ENCODE data around the gene SLC39A7.
A peak's percentile ranks its signal among the peaks of the same experiment; 100 is the strongest.

SLC39A7 gene

DNA sequence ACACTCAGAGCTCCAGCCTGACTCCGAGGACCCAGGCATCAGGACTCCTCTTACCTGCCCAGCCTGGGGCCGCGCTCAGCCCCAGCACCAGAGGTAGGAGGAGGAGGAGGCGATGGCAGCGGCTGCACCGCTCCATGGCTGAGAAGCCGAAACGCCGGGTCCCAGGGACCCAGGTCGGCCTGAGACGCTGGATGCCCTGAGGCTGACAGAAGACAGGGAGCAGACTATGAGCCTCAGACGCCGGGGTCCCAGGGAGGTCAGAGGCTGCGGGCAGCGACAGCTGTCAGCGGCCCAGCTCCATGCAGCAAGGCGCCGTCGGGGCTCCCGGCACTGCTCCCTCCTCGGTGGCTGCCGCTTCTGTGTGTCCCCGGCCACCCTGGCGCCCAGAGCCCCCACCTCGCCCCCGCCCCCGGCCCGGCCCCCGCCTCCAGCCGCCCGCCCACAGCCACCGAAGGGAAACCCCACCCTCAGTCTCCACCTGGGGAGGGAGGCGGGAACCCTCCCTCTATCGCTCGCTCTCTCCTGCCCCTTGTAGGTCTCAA, 8.5 kb upstream of the SLC39A7 start, which contains the start of gene COL11A2:
Gene COL11A2 (minus strand): TSS at position 363 of the 542 bp plus-strand sequence. CDS start 227 bp downstream, at position 136.
- no peak for DNase-seq

DNA sequence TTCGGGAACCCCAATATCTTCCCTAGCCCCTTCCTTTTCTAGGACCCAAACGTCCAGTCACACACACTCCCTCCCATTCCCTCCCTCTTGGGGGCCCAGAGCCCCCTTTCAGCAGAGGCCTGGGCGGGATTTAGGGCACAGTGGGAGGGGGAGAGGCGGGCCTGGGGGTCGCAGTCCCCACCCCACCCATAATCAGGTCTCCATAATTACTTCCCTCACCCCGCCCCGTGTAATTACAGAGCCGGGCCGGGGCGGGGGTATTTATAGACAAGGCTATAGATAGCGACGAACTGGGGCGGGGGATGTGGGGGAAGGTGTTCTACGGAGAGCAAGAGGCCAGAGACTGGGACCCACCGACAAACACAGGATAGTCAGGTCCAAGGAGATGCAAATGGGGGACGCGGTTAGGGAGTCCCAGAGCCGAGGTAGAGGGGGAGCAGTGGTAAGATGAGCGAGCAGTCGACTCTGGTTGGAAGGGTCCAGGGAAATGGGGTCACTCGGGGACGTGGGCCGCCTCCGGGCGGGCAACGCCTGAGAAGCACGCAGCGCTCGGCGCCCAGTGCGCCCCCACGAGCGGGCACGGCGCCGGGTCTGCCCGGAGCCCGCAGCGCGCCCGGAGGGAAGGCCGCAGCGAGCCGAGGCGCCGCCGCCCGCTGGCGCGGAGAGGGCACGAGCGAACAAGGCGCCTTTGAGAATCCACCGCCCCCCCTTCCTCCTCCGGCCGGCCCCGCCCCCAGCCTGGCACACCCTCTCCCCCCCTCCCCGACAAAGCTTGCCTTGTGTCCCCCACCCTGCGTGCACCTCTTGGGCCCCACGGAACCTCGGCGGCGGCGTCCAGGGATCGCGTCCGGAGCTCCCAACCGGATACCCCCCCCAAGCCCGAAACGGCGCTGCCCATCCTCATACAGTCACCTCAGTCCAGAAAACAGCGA, 7.7 kb upstream of the SLC39A7 start:
- DNase-seq = no peak

DNA sequence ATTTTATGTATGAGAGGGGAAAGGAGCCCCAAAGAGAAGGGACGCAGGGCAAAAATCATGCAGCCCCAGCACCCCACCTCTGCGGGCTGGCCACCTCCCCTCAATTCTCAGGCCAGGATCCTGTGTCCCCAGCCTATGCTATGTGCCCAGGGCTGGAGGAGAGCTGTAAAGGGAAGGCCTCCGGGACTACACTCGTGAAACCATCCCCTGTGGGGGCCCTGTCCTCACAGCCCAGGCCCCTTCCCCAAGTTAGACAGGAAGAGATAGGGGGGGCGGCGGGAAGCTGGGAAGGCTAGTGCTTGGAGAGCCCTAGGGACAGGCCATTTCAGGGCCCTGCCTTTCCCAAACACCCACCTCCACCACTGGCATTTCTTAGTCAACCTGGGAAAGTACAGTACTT, 7.0 kb upstream of the SLC39A7 start:
- DNase-seq = no peak

DNA sequence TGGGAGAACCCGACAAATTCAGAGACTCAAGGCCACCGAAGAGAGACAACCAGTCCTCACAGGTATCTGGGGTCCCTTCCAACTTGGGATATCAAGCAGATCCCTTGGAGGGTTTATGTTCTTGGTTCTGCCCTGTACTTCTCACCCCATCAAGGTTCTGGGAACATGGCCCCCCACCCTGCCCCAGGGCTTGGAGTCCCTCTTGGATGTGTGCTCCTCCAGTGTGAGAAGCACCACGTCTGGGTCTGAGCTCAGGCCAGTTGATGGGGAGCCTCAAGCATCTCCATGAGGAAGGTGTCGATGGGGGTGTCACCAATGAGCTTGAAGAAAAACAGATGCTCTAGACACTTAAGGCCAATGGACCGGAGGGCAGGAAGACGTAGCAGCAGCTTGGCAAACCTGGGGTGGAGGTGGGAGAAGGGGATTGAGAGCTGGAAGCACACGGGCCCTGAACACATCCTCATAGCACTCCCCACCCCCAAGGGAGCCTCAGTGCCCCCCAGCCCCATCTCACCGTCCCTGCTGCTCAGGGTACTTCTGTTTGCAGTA, 6.2 kb upstream of the SLC39A7 start:
- no peak for DNase-seq

DNA sequence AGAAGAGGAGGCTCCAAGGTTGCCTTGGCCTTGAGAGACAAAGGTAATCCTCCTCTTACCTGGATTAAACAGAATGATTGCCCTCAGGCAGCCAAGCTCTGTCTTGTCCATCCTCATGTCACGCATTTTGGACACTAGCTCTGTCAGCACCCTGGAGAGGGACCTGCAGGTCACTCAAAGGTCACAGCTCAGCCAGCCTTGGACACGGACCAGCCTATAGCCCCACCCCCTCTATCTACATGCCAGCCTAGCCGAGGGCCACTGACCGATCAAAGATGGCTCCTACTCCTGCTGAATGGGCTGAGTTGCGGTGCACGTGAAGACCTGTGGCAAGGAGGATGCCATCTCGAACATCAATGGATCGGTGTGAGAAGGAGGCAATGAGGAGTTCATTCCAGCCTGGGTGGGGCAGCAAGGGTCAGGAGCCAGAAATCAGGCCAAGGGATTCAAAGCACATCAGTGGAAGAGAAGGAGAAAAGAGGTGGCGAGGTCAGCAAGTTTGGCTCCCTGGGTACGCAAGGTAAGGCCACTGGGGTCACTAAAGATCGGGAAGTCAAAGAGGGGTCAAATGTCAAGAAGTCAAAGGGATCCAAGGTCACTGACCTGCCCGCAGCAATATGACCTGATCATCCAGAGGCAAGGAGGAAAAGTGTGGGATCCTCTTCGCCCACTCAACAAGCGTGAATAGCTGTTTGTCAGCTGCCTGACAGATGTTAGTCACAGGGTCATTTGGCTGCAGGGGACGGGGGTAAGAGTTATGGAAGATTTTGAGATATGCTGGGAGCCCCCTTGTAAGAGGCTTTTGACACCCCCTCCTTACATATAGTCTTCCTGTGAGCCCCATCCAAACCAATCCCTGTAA, 5.1 kb upstream of the SLC39A7 start:
- no peak for DNase-seq

DNA sequence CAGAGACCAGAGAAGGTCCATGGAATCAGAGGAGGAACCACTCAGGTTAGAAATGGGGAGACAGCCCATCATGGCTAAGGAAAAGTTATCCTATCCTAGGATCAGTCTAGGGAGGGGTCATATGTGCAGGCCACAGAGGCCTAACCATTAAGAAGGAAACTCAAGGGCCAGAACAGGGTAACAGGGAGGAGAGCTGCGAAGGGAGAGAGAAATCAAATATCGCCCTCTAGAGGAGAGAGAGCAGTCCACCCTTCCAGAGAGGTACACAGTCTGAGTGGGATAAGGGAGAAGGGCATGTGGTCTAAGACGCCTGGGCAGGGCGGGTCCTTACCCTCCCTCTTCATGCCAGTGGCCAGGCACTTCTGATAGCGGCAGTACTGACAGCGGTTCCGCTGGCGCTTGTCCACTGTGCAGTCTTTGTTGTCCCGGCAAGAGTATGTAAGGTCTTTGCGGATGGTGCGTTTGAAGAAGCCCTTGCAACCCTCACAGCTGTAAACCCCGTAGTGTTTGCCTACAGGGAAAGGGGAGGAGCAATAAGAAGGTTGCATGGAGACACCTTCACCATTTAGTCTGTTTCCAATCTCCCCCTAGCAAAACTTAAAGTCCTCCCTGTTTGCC, 3.1 kb upstream of the SLC39A7 start:
- peak; percentile 44 for DNase-seq

DNA sequence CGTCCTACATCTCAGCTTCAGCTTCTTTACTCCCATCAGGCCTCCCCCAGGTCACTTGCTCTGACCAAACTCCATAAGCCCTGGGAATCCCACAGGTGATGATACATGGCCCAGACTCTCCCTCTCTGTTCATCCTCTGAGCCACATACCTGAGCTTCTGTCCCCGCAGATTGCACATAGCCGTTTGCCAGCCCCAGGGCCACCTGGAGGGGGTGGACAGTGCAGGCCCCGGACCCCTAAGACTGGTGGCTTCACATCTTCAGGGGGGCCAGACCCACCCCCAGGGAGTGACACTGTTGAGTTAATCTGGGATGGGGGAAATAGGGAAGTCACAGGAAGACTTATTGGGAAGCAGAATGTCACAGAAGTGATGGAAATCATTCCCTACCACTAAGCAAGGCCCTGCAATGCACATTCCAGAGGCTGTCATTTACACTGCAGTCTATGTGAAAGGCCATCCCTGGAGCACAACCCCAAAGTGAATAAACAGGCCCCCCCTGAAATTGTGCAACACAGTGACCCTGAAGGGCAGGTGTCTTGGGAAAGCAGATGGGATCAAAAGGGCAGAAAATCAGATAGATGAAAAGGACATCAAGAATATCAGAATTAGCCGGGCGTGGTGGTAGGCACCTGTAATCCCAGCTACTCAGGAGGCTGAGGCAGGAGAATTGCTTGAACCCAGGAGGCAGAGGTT, 2.4 kb upstream of the SLC39A7 start:
- DNase-seq = no peak

DNA sequence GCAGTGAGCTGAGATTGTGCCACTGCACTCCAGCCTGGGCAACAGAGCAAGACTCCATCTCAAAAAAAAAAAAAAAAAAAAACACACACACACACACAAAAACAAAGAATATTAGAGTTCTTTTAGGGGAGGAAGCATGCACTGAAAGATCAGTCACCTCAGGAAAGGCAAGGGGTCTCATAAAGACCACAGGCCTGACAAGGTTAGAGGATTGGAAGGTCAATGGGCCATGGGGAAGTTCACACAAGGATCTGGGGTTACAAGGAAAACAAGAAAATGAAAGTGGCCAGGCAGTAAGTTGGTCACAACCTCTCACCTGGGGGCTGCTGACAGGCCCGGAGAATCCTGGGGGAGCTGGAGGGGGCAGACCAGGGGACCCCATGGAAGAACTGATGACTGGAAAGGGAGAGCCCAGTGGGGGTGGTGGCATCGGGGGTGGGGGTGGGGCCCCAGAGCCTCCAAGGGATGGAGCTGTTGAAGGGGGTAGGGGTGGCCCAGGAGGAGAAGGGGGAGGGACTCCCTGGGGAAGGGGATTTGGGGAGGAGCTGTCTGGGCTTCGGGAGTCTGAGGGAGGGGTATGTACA, 1.7 kb upstream of the SLC39A7 start:
- DNase-seq = no peak

DNA sequence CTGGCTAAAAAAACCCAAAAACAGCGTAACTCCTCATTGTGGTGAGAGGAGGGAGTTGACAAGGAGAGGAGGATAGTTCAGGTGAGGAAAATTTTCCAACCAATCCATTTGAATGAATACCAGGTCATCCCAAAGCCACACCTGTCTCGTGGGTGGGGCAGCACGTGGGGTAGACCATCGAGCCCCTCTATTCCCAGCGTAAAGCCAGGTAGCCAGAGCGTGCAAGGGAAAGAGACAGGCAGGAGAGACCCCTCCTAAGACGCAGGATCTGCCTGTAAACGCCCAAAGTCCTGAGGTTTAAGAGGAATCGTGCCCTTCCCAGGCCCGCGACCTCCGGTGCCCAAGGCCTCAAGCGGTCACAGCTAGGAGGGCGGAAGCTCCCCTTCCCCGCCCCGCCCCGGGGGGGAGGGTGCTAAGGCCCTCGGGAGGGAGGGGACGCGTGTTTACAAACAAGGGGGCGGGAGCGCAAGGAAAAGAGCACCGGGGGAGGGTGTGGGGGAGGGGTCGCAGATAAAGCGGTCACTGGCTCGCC, 914 bp upstream of the SLC39A7 start:
- DNase-seq = no peak

DNA sequence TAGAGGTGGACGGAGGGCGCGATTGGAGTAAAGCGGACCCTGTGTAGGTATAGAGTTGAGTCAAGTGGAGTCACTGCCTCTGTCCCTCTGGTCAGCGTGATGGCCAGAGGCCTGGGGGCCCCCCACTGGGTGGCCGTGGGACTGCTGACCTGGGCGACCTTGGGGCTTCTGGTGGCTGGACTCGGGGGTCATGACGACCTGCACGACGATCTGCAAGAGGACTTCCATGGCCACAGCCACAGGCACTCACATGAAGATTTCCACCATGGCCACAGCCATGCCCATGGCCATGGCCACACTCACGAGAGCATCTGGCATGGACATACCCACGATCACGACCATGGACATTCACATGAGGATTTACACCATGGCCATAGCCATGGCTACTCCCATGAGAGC, 479 bp downstream of the SLC39A7 start:
- no peak for DNase-seq

DNA sequence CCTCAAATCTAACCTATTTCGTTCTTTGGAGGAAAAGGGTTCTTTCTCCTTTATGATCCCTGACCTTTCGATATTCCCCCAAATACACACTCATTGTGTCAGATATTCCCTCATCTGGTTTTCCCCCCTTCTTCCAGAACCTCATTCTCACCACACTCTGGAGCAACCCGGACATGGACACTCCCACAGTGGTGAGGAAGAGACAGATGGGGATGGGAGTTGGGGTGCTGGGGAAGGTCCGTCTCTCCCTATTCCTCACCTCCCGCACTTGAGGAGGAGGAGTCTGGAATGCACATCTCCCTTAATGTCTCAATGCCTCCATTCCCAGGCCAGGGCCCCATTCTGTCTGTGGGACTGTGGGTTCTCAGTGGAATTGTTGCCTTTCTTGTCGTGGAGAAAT, 1.3 kb downstream of the SLC39A7 start:
- no peak for DNase-seq

DNA sequence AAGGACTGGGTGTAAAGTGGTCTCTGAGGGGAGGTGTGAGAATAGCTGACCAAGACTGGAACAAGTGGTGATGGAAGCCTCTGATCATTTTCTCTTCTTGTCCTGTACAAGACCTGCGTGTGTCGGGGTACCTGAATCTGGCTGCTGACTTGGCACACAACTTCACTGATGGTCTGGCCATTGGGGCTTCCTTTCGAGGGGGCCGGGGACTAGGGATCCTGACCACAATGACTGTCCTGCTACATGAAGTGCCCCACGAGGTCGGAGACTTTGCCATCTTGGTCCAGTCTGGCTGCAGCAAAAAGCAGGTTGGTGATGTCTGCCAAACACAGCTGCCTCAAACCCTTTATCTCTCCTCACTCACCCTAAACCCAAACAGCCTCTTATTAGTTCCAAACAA, 2.1 kb downstream of the SLC39A7 start:
- DNase-seq = no peak

DNA sequence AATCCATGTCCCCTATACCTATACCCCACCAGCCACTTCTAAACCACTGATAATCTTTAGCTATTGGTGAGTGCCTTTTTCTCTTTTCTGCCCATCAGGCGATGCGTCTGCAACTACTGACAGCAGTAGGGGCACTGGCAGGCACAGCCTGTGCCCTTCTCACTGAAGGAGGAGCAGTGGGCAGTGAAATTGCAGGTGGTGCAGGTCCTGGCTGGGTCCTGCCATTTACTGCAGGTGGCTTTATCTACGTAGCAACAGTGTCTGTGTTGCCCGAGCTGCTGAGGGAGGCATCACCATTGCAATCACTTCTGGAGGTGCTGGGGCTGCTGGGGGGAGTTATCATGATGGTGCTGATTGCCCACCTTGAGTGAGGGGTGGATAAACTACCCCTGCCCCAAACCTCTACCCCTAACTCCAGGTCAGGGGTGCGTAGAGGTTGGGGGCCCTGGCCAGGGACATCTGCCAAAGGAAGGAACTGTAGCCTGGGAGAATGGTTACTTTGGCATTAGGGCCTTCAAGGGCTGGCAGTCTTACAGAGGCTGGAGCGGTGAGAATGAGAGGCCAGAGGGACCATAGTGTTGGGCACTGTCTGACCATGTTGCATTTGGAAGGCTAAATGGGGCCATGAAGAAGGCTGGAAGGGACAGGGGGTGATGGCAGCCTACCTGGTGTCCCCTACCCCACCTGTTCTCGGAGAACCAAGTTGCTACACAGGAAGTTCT, 2.9 kb downstream of the SLC39A7 start:
- no peak for DNase-seq

DNA sequence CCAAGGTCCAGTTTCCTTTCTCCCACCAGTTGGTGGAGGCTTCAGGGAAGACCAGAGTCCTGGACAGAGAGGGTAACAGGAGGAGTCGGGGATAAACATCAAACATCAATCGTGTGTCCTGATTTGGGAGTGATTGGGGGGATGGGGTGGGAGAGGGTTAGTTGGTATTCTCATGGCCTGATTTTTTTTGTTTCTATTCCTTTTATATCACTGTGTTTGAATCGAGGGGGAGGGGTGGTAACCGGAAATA, 3.4 kb downstream of the SLC39A7 start:
- no peak for DNase-seq

DNA sequence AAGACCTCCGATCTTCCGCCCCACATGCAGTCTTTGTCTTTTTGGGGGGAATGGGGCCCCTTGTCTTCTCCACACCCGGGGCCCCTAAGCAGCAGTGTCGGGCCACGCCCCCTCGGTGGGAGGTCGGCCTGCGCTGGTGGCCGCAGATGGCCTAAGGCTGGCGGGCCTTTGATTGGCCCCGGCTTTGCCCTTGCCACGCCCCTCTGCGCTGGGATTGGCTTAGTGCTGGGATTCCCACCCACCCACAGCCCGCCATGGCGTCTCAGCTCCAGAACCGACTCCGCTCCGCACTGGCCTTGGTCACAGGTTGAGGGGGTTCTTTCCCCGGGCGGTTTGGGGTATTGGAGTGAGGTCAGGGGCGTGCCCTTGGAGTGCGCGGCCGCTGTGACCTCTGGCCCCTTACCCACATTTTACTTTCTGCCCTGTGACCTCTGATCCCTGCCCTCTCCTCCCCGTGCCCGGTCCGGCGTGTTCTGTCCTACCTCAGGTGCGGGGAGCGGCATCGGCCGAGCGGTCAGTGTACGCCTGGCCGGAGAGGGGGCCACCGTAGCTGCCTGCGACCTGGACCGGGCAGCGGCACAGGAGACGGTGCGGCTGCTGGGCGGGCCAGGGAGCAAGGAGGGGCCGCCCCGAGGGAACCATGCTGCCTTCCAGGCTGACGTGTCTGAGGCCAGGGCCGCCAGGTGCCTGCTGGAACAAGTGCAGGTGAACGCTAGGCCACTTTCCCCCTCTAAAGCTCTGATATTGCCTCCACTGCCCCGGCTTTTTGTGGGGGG, 3.9 kb downstream of the SLC39A7 start, which contains the start of gene HSD17B8:
Gene HSD17B8 (plus strand): TSS at position 241 of the 776 bp plus-strand sequence. CDS start 14 bp downstream, at position 255.
- peak; percentile 83 for DNase-seq

DNA sequence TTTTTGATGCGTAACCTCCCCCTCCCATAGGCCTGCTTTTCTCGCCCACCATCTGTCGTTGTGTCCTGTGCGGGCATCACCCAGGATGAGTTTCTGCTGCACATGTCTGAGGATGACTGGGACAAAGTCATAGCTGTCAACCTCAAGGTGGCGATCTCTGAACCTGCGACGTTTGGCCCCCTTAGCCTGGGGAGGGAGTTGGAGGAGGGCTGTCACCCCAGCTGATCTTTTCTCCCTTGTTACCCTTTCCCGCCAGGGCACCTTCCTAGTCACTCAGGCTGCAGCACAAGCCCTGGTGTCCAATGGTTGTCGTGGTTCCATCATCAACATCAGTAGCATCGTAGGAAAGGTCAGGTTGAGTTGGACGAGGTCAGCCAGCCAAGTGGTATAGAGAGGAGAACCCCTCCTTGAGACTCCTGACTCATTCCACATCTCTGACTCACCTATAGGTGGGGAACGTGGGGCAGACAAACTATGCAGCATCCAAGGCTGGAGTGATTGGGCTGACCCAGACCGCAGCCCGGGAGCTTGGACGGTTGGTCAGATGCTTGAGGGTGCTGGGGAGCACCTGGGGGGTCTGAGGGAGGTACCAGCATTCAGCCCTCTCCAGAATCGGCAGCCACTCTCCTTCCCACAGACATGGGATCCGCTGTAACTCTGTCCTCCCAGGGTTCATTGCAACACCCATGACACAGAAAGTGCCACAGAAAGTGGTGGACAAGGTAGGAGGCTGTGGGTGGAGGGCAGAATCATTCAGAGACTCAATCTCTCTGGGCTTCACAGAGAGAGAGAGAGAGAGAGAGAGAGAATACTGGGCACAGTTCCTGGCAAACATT, 4.7 kb downstream of the SLC39A7 start:
- no peak for DNase-seq

DNA sequence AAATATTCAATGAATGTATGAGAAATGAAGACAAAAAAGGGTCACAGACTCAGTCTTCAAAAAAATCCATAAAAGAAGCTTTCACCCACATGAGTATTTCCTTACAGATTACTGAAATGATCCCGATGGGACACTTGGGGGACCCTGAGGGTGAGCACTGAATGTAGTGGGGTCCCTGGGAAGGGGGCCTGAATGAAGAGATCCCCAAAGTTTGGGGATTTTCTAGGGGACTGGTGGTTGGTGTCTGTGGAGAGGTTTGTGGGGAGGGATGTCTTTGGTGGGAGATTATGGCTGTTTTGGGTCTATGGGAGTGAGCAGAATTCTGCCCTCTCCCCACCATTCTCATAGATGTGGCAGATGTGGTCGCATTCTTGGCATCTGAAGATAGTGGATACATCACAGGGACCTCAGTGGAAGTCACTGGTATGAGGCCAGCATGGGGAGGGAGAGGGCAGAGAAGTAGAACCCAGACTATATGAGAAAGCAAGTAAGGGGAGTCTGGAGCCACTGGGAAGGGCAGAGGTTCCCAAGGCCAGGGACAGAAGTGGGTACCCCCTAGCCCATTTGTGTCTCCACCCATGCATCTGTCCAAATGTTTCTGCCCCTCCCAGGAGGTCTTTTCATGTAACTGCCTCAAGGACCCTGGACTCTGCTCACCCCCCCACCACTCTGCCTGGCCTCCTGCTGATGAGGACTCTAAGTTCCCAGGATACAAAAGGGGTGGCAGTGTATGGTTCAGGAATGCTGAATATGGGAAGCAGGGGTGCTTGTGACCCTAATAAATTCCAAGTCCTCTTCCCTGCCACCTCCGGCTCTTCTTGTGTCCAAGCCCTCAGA, 5.6 kb downstream of the SLC39A7 start:
- no peak for DNase-seq

All from NCI-H1694 (cell line).